Body of pancreas (tissue), 4 donors: Measurements from ENCODE around the gene GPR132. TPM values are rescaled to one million over a fixed set of nuclear protein-coding genes. Genes with fewer than 3 reads are reported as not detected.
A peak's percentile ranks its signal among the peaks of the same experiment; 100 is the strongest.
"Not testable (repeated sequence)": the region's sequence is repeated elsewhere in the genome, so short reads cannot be mapped to it uniquely, and the experiment has no call there.

Experiments used
- ATAC-seq: fragments of 150-250 bp; one replicate; pipeline ENCODE4 v1.9.1; 2016
- DNase-seq, 4 donors: peaks; one replicate each; pipeline ENCODE4 v3.0.0-alpha.2; 2019
- H3K27ac ChIP-seq, 4 donors: fragments of 200-600 bp; sonication (generic); 1 replicate in 3 of 4; 2 replicates in 1 of 4; pipeline versions ENCODE4 v1.5.1 to v1.6.1; 2016 to 2019; ENCODE audit warnings: mild to moderate bottlenecking in 1 of 4, mixed read lengths in 1 of 4, moderate library complexity in 1 of 4
- H3K27me3 ChIP-seq, 2 donors: fragments of 200-600 bp; sonication (generic); one replicate each; pipeline ENCODE4 v1.6.0; 2016; ENCODE audit warnings: mild to moderate bottlenecking in 1 of 2
- H3K36me3 ChIP-seq, 2 donors: fragments of 200-600 bp; sonication (generic); replicated peaks in 1 of 2; 2 replicates each; pipeline ENCODE4 v1.5.1; 2016; ENCODE audit warnings: low read depth in 2 of 2; ENCODE audit not compliant: insufficient read depth in 1 of 2
- H3K4me1 ChIP-seq: fragments of 200-600 bp; sonication (generic); one replicate; pipeline ENCODE4 v1.6.0; 2016
- H3K4me3 ChIP-seq, 2 donors: fragments of 200-600 bp; sonication (generic); 1 replicate in 1 of 2; 2 replicates in 1 of 2; pipeline ENCODE4 v1.5.1; 2016 to 2019
- H3K9me3 ChIP-seq, 3 donors: fragments of 200-600 bp; sonication (generic); 1 replicate in 2 of 3; 2 replicates in 1 of 3; pipeline ENCODE4 v1.5.1; 2016
- CTCF ChIP-seq, 7 experiments: fragments of 450-650 bp in 4 of 7; fragments of 200-600 bp in 3 of 7; sonication (generic) in 3 of 7; IDR thresholded peaks; one replicate each; pipeline ENCODE4 v1.5.1; 2016 to 2019; ENCODE audit warnings: antibody characterized with exemption in 7 of 7
- POLR2A ChIP-seq, 3 donors: fragments of 450-650 bp; IDR thresholded peaks; one replicate each; pipeline ENCODE4 v1.6.1; 2016; ENCODE audit warnings: antibody characterized with exemption in 3 of 3, mild to moderate bottlenecking in 2 of 3
- WGBS, 2 donors: methylation state at CpG; one replicate each; pipeline ENCODE4 v1.1.5; 2017; 5-methylcytosine and 5-hydroxymethylcytosine counted together
- intact Hi-C: fragments of 100-400 bp; cut with DNase I; formaldehyde crosslinking; loops from one replicate; pipeline ENCODE4 v1.15.1; 2023
- total RNA-seq, 2 donors: library from RNA; depleted of rRNA; stranded (reverse); fragments of >200 nt; gene quantifications; one replicate each; pipeline ENCODE4 v1.1.0, GENCODE V29; 2016

GPR132 gene
- total RNA-seq, 2 donors from 2014 or later = 1.0 TPM; not detected in 1

DNA sequence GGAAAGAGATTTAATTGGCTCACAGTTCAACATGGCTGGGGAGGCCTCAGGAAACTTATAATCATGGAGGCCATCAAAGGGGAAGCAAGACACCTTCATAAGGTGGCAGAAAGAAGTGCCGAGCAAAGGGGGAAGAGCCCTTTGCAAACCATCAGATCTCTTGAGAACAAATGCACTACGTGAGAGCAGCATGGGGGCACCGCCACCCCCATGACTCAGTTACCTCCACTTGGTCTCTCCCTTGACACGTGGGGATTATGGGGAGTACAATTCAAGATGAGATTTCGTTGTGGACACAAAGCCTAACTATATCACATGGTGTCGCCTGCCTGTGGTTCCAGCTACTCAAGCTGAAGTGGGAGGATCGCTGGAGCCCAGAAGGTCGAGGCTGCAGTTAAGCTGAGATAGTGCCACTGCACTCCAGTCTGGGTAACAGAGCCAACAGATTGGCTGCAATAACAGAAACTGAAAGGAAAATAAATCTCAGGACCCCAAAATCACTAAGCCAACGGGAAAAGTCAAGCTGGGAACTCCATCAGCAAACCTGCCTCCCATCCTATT lies 34.3 kb downstream of the GPR132 start:
- DNase-seq (no peak), ATAC-seq (no peak)
- 73 to 75% methylated on average over 9 of the region's 9 CpGs for WGBS, 2 donors
- H3K4me3 ChIP-seq = no peak overlapping the region
- TF ChIP-seq POLR2A (IDR thresholded peaks at IDR 0.05) (no peak), CTCF (IDR thresholded peaks at IDR 0.05) (no peak)
- H3K4me1 ChIP-seq = peaks cover 6% of the 10 kb centered on the region
- no peaks in the 10 kb centered on the region for H3K36me3 ChIP-seq
- H3K9me3 ChIP-seq = no peaks in the 10 kb centered on the region
- intact Hi-C loops = no loop called here
- no peak overlapping the region for H3K27ac ChIP-seq
- no peaks in the 10 kb centered on the region for H3K27me3 ChIP-seq

DNA sequence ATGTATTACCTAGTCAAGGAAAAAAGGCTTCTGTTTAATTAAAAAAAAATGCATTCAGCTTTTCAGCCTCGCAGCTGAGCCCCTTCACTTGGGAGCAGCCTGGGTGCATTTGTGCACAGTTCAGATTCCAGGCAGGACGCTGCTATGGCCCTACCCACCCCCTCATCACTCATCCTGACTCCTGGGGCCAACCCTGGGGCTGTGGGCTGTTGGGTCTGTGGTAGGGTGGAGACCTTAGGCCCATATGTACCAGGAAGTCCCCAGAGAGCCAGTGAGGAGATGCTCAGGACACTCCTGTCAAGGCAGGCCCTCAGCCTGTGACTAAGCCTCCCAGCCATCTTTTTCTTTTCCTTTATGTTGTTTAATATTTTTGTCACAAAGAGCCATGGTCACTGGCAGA lies 35.0 kb downstream of the GPR132 start:
- H3K4me3 ChIP-seq = no peak overlapping the region
- no peak overlapping the region for H3K27ac ChIP-seq
- WGBS, 2 donors = 70 to 80% methylated on average over 1 to 2 of the region's 2 CpGs
- ATAC-seq (no peak), DNase-seq (no peak)
- H3K27me3 ChIP-seq = no peaks in the 10 kb centered on the region
- no peak for TF ChIP-seq CTCF (IDR thresholded peaks at IDR 0.05)
- TF ChIP-seq POLR2A (IDR thresholded peaks at IDR 0.05) = no peak
- intact Hi-C loops = no loop called here
- no peaks in the 10 kb centered on the region for H3K36me3 ChIP-seq
- peaks cover 6% of the 10 kb centered on the region for H3K4me1 ChIP-seq
- H3K9me3 ChIP-seq = no peaks in the 10 kb centered on the region

GRCh38 chr14:105029402-105029801 lies 35.8 kb downstream of the GPR132 start:
- Histone ChIP-seq H3K27ac (no peak overlapping the region), H3K9me3 (no peaks in the 10 kb centered on the region), H3K4me1 (peaks cover 6% of the 10 kb centered on the region), H3K4me3 (no peak overlapping the region), H3K27me3 (no peaks in the 10 kb centered on the region), H3K36me3 (no peaks in the 10 kb centered on the region)
- 66 to 77% methylated on average over 6 of the region's 7 CpGs for WGBS, 2 donors
- DNase-seq = no peak
- TF ChIP-seq POLR2A (IDR thresholded peaks at IDR 0.05) (no peak), CTCF (IDR thresholded peaks at IDR 0.05) (no peak)
- intact Hi-C loops = no loop called here
- no peak for ATAC-seq

DNA sequence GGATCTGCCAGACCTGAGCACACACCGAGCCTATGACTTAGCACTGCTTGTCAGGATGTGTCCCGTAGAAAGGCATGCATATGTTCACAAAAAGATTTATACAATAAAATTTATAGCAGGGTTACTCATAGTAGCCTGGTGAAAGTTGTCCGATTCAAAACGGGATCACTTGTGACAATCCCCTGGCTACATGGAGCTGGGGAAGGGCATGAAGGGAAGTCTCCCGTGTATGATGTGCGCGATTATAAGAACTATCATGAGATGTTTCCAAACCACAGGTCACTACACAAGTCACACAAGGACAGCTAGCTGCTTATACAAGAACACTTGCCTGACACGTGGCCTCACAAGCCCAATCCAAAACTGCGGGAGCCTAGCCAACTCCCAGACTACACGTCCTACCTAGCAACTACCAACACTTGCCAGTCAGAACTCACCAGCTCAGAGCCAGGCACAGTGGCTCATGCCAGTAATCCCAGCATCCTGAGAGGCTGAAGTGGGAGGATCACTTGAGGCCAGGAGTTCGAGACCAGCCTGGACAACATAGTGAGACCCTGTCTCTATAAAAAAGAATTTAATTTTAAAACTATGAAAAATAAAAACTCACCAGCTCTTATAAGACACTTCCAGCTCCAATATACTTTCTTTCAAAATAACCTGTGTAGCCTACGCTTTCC lies 36.8 kb downstream of the GPR132 start:
- H3K27me3 ChIP-seq = no peaks in the 10 kb centered on the region
- TF ChIP-seq CTCF (IDR thresholded peaks at IDR 0.05) = no peak
- no peak for TF ChIP-seq POLR2A (IDR thresholded peaks at IDR 0.05)
- 74 to 86% methylated on average over 10 to 12 of the region's 12 CpGs for WGBS, 2 donors
- peak in 1 of 4 donors; percentile 43 for DNase-seq
- no peak for ATAC-seq
- H3K9me3 ChIP-seq = no peaks in the 10 kb centered on the region
- H3K36me3 ChIP-seq = no peaks in the 10 kb centered on the region
- intact Hi-C loops = no loop called here
- H3K4me3 ChIP-seq = no peak overlapping the region
- H3K4me1 ChIP-seq = peaks cover 6% of the 10 kb centered on the region
- H3K27ac ChIP-seq = no peak overlapping the region

GRCh38 chr14:105027718-105028117 lies 37.5 kb downstream of the GPR132 start:
- H3K27me3 ChIP-seq, H3K4me1 ChIP-seq, ATAC-seq, H3K36me3 ChIP-seq, H3K27ac ChIP-seq, DNase-seq, intact Hi-C loops, H3K9me3 ChIP-seq, H3K4me3 ChIP-seq: not testable (repeated sequence)
- WGBS, 2 donors = 72 to 80% methylated on average over 4 of the region's 4 CpGs
